GM21825 (cell line): Measurements from ENCODE around the gene RAB11FIP4.

ENCODE experiments used
- ATAC-seq: cut with Tn5 transposase; IDR thresholded peaks from one replicate; pipeline ENCODE4 v1.9.1; 2021; ENCODE audit warnings: mild to moderate bottlenecking, moderate library complexity; ENCODE audit not compliant: unreplicated experiment

The RAB11FIP4 gene

DNA sequence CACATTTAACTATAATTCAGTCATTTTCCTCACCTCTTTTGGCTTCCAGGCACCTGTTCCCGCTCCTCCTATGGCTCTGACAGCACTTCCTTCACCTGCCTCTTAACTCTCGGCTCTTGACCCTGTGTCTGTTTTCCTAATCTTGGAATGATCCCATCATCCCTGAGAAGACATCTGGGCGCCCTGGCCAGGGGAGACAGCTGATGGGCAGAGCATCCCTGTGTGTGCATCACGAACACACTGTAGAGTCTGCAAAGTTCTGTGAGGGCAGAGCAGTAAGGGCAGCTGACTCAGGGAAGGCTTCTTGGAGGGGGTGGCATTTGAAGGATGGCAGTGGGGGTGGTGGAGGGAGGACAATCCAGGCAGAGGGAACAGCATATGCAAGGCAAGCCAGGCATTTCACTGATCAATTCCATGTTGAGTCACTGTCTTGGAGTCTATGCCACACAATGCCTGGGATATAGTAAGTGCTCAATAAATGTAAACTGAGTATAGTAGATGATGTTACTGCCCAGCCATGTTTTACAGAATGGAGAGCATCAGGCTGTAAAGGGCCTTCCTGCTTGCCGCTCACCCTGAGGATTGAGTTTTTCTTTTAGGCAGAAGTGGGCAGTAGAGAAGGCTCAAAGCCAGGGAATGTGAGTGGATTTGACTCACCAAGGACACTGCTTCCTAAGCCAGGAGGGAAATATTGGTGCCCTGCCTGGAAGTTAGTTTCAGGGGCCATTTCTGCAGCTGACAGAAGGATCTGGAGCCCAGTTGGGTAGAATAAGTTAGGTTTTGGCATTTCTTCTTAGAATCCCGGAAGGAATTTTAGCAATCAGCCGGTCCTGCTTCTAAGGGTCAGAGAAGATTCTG, 5.8 kb upstream of the RAB11FIP4 start:
- ATAC-seq: no peak

DNA sequence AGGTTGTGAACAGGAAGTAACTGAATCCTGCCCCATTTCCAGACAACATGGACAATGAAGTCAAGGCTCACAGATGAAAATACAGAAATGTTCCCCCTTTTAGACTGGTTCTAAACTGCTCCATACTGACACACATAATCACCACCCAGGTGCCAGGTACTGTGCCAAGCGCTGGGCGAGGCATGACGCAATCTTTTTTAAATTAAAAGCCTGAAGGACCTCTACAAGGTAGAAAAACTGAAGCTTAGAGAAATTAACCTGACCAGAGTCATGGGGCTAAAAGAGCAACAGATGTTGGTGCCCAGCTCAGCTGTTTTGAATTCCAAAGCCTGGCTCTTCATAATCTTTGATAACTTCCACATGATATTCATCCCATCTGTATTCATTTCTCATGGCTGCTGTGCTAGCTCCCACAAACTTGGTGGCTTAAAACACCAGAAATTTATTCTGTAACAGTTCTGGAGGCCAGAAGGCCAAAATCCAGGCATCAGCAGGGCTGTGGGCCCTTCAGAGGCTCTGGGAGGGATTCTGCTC, 4.9 kb upstream of the RAB11FIP4 start:
- no peak for ATAC-seq

DNA sequence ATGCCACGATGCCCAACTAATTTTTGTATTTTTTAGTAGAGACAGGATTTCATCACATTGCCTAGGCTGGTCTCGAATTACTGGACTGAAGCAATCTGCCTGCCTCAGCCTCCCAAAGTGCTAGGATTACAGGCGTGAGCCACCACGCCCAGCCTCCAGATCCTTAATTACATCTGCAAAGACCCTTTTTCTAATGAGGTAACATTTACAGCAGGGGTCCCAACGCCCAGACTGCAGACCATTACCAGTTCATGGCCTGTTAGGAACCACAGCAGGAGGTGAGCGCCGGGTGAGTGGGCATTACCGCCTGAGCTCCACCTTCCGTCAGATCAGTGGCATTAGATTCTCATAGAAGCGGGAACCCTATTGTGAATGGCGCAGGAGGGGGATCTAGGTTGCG, 4.0 kb upstream of the RAB11FIP4 start:
- no peak for ATAC-seq

DNA sequence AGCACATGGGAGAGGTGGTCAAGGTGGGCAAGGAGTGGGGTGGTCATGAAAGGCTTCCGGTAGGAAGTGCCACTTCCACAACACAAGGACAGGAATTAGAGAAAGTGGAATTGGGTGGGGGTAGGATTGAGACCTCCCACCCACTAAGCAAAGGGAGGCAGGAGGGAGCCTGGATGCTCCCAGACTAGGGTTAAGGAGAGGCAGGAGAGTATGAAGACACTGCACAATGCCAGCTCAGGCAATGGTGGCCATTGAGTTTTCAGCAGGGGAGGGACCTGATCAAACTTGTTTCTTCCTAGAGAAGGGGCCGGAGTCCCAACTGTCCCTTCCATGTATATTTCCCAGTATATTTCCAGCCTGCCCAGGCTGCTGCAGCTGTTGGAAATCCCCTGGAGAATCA, 3.1 kb upstream of the RAB11FIP4 start:
- ATAC-seq: no peak

DNA sequence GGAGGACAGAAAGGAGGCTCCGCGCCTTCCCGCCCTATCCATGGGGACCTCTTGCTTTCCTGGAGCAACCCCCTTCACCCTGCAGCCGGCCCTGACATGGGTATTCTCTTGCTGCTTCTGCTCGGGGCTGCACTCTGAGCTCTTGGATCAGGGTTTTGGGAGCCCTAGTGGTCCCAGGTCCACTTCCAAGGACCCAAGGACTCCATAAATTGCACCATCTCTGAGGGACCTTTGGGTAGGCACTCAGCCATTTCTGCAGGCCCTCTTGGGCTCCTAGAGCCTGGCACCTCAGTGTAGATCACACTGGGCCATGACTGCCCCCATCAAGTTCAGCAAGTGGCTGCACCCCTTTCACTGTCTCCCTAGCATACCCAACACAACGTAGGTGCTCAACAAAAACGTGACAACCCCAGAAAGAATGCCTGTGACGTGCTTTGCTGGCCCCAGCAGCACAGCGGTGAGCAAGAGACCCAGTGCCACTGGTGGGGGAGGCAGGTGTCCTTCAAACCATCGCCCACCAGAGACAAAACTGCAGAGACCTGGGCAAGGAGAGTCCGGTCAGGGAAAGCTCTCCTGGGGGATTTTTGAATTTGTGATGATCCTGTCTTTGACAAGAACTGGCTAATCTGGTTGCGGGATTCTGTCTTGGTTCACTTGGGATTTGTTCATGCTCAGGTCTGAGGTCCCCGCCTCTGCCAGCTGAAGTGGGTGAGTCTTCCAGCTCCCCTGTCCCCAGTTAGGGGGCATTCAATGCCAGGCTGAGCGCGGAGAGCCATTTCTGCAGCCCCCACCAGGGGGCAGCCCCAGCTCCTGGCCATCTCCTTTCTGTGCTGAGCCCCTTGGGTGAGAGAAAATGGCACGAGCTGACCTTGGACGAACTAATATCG, 2.5 kb upstream of the RAB11FIP4 start:
- no peak for ATAC-seq

DNA sequence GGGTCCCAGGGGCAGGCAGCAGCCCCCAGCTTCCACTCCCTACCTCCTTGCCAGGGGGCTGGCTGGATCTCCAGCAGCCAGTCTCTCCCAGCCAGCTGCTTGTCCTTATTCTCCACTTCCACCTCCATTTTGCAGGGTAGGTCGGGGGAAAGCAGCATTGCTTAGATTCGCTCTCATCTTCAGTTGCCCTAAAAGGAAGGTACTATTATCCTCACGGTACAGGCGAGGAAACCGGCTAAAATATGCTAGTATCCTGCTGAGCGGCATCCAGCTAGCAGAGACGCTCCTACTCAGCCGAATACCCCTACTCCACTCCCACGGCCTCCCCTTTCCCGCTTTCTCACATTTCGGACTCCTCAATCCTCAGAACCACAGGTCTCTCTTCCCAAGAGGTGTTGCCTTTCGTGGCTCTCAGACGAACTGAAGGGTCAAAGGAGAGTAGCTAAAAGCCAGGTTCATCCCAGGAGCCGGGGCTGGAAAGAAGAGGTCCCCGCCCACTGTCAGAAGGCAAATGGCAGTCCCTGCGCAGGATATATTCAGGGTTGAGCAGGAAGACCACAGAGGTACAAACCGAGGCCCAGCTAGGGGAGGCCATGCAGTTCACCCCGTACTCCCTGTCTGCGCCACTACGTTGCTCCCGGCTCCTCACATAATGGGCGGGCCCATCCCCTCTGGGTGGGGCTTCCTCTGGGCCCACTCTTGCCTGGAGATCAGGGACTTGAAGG, 1.7 kb upstream of the RAB11FIP4 start:
- ATAC-seq: no peak

DNA sequence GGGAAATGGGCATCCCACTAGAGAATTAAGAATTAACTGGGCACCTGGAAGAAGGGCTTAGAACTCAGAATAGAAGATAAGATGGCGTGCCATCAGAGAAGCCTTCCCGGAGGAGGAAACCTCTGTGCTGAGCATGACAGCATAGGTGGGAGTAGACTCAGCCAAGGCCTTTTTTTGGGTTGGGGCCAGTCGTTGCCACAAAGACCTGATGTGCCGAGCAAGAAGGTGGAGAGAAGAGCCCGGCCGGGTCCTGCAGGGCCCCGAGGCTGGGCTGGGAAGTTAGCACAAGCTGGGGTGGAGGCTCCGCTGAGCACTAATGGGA, 1.1 kb upstream of the RAB11FIP4 start:
- no peak for ATAC-seq

DNA sequence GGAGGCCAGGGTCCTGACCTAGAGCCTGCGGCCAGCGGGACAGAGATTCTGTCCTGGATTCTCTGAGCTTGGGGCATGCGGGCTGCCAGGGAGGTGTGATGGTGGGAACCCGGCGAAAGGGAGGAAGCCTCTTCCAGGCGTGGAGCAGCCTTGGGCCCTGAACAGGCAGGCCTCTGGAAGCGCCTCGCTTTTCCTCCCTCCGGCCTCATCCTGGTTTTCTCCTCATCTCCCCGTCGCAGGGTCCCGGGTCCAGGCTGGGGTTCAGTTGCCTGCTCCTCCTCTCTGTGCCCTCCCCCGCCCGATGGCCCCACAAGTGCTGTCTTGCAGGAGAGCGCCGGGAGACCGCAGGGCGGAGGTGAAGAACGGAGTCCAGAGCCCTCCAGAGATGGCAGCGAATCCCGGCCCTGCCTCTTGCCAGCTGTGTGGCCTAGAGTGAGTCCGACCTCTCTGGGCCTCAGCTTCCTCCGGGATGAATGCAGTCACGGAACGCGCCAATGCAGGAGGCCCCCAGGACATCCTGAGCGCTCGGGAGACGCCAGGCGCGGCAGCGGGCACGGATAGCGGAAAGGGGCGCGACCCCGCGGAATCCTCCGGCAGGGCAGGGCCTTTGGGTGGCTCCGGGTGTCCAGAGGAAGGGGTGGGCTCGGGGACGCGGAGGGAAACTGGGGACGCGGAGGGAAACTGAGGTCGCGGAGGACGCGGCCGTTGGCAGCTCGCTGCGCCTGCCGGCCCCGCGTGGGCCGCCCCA, 553 bp upstream of the RAB11FIP4 start:
- ATAC-seq: no peak

DNA sequence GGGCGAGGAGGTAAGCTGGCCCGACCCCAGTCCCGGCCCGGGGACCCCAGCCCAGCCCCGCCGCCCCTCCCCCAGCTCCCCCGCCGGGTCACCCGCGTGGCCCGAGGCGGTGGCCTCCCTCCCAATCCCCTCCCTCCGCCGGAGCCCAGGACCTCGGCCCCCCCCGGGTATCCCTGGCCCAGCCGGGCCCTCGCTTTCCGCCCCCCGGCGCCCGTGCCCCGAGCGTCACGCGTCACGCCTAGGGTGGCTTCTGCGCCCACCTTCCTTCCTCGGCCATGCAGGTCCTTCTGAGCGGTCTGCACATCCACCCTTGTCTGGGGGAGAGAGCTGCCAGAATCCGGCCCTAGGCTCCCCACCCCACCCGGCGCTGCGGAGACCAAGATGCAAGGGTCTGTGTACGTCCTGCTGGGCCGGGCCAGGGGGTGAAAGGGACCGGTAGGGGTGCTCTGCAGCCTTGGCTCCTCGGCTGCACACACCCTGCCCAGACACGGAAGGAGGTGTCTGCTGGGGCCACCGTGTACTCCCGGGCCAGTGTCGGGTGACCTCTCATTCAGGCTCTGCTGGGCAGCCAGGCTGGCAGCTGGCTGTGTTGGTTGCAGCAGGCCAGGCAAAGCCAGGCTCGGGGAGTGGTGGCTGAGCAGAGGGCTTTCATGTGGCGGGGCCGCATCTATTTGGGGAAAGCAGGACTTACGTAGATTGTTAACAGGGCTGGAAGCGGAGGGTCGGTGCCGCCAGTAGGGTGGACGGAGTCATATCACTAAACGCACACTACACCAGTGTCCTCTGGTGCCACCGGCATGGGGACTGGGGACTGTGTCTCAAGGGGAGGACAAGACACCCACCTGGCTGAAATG, 754 bp downstream of the RAB11FIP4 start:
- no peak for ATAC-seq

DNA sequence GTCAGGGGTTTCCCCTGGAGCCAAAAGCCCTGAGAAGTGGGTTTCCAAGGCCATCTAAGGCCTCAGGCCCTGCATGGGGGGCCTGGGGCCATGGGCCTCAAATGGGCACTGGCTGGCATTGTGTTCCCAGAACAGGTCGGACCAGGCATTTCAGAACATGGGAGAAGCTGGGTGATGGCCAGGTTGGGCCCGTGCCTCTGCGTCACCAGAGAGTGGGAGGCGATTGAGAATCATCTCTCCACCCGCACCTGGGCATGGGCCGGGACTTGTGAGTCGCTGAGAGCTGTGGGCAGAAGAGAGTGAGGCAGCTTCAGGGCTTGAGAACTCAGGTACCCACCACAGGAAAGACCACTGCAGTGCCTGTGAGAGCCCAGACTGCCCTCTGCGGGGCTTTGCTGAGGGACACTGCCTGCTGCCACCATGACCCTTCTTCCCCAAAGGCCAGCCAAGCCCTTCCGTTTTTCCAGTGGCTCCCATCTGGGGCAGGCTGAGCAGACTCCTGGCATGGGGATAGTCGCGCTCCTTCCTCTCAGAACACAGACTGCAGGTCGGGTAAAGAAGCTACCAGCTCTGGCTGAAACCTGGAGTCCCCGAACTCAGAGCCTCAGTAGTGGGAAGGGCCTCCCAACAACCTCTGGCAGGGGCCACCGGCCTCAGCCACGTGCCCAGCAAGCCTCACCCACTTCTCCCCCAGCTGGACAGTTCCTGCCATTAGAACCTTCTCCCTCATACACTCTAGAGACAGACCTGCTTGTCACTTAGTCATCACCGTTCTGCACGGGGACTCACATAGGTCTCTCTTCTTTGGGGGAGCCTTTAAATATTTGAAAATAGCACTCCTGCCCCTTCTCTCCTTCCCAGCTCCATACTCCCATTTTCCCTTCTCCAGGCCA, 1.6 kb downstream of the RAB11FIP4 start:
- no peak for ATAC-seq

DNA sequence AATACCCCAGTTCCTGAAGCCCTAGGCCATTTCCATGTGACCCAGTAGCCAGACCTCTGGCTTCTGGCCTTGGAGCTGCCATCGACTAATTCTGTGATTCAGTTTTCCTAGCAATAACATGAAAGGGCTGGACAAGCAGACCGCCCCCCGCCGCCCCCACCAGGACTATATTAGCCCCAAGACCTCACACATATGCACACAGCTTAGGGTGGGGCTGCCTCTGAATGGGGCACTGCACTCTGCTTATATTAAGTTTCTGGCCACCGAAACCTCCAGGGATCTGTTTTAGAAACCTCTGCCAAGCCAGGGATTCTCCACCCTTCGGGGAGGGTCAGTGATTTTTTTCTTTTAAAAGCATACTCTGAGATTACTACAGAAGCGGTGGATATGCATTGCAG, 2.3 kb downstream of the RAB11FIP4 start:
- no peak for ATAC-seq

DNA sequence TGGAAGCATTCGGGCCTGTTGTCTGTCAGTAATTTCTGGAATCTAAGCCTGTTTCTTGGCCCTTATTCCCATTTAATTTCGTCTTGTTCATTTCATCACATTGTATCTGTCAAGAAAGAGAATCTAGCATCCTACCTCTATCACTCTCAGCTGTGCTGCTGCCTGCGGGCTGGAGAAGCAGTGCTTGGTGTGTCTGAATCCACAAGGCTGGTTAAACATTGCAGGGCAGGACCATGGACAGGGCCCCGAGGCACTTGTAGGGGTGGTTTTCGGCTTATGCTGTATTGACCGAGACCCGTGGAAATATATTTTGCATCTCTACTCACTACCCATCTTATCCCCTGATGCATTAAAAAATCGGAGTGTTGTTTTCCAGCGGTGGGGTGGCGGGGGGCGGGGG, 3.1 kb downstream of the RAB11FIP4 start:
- no peak for ATAC-seq

DNA sequence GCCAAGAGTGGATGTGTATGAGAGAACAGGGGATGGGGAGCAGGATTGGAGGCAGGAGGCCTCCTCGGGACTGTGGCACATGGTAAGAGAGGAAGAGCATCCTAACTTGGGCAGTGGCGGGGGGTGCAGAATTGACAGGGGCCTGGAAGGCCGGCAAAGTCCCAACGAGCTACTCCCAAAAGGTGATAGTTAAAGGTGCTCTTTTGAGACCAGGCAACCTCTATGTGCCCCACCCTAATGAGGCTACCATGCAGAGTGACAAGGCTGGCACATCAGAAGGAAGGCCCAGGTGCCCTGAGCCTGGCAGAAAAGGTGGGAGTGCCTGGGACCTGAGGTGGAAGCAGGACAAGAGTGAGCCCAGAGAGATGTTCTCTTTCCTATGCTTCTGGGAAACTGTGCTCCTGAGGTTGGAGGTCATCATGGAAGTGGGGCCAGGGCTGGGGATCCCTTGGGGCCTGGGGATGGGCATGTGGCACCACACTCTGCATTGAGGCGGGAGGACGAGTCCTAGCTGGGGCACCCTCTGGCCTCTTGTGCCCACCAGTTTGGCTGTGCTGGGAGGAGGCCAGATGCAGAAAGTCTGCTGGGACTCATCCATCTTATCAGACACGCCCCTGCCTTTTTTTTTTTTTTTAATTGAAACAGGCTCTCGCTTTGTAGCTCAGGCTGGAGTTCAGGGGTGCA, 5.9 kb downstream of the RAB11FIP4 start:
- ATAC-seq: no peak

DNA sequence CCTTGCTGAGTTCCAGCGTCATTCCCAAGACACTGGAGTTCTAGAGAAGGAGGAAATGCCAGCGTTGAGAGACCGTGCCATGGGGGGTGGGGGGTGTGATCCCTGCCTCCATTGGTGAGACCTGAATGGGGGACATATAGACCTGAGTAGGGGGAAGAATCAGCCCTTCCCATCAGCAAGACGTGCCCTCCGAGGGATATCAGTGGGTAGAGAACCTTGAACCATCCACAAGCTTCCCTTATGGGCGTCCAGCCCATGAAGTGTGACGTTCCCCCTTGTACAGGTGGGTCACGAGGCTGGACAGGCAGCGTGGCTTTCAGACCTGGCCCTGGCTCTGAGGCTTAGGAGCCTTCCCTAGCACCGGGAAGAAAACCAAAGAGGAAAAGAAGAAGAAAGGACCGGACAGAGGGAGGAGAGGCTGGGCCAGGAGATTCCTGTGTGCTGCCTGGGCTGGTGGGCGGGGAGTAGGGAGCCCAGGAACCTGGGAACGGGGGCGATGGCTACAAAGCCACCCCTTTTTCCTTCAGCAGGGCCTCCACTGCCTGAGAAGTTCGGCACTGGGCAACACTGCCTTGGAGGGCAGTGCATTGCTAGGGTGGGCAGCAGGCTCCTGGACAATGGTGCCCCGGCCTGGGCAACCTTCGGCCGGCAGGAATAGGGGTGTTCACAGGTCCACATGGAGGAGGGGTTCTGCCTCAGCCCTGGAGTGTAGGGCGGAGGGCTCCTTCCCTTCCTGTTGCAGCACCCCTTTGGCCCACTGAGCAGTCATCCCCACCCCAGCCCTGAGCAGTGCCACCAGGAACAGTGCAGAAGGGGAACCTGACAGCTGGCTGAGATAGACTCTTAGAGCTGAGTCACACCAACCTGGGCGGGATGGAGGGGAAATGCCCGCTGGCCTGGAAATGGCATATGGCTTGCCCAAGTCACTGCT, 7.2 kb downstream of the RAB11FIP4 start:
- no peak for ATAC-seq

DNA sequence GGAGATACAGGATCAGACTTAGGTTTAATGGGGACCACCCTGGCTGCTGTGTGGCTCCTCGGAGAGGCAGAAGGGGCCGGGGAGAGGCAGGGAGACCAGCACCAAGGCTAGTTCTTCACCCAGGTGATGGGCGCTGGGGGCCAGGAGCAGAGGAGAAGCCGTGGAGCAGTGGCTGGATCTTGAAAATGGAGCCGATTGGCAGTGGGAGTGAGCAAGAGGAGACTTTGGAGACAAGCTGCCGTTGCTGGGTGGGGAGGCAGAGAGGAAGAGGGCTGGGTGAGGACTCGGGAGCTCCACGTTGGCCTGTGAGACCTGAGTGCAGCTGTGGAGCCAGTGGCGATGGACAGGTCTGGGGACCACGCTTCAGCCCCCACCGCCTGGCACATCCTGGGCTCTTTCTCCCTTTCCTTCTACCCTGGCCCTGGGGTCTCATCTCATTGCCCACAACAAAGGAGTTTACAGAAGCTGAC, 9.0 kb downstream of the RAB11FIP4 start:
- ATAC-seq: no peak

DNA sequence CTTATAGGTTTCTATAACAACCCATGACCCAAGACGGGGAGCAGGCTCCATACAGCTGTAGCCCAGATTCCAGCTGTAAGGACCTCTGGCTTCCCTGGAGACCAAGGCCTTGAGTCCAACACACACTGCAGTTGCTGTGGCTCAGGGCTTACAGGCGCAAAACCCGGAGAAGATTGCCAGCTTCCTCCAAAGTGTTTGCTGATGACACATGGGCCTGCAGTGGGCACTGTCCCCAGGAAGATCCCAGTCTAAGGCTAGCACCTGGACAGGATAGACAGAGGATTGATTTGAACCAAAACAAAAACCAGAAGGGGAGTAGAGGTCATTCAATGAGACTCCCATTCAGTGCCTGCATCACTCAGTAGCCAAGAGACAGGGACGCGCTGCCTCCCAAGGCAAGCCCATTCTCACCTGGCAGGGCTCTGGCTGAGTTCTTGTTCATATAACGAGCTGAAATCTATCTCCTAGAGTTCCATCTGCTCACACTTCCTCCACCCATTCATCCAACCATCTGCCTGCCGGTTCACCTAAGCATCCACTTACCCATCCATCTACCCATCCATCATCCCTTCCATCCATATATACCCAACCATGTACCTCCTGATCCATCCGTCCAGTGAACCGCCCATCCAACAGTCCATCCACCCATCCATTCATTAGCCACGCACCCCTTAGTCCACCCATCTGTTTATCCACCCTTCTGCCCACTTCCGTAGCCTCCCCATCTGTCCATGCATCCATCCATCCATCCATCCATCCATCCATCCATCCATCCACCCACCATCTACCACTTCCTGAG, 10.2 kb downstream of the RAB11FIP4 start:
- ATAC-seq: no peak
